Activated CD8-positive, alpha-beta T cell treated with anti-CD3 and anti-CD28 coated beads for 36 hours (primary cell): ENCODE data around the gene HSPE1. TPM values are rescaled to one million over a fixed set of nuclear protein-coding genes. Genes with fewer than 3 reads are reported as not detected.
"Not testable (repeated sequence)": the region's sequence is repeated elsewhere in the genome, so short reads cannot be mapped to it uniquely, and the experiment has no call there.

Experiments used
- ATAC-seq: fragments of 200-7000 bp; cut with Tn5 transposase; one replicate; pipeline ENCODE4 v1.10.0; 2021; ENCODE audit warnings: mild to moderate bottlenecking, moderate library complexity
- CTCF ChIA-PET: fragments of 350-600 bp; sonication (Branson Sonifier 250); formaldehyde crosslinking; loops from one replicate; lab custom pipeline; 2021; ENCODE audit warnings: antibody characterized with exemption; lab: Charles Lee
- POLR2A ChIA-PET: fragments of 350-600 bp; sonication (Branson Sonifier 250); formaldehyde crosslinking; loops from one replicate; lab custom pipeline; 2021; ENCODE audit warnings: antibody characterized with exemption; lab: Charles Lee
- DNase-seq: peaks from one replicate; pipeline ENCODE4 v3.0.0-alpha.2; 2020
- H3K27ac Mint-ChIP-seq: one replicate; pipeline ENCODE4 v1.8.0; 2021; ENCODE audit warnings: mild to moderate bottlenecking, mixed read lengths
- H3K27me3 Mint-ChIP-seq: one replicate; pipeline ENCODE4 v1.8.0; 2021; ENCODE audit warnings: mixed read lengths
- H3K36me3 Mint-ChIP-seq: one replicate; pipeline ENCODE4 v1.8.0; 2021; ENCODE audit warnings: low read depth, mixed read lengths
- H3K4me1 Mint-ChIP-seq: one replicate; pipeline ENCODE4 v1.8.0; 2021; ENCODE audit warnings: low read depth, mixed read lengths
- H3K4me3 Mint-ChIP-seq: one replicate; pipeline ENCODE4 v1.8.0; 2021; ENCODE audit warnings: mild to moderate bottlenecking, moderate library complexity, mixed read lengths
- H3K9me3 Mint-ChIP-seq: one replicate; pipeline ENCODE4 v1.8.0; 2021; ENCODE audit warnings: mixed read lengths
- CTCF ChIP-seq: fragments of 200-600 bp; IDR thresholded peaks from one replicate; pipeline ENCODE4 v1.8.0; 2022; ENCODE audit warnings: antibody characterized with exemption, mild to moderate bottlenecking
- intact Hi-C: fragments of 100-400 bp; cut with micrococcal nuclease; formaldehyde crosslinking; loops from one replicate; pipeline ENCODE4 v1.10.0; 2022
- total RNA-seq, 2 experiments: library from RNA; stranded (reverse); gene quantifications; one replicate each; pipeline ENCODE4 v1.2.3, GENCODE V29; 2021

Gene HSPE1
- total RNA-seq, 2 experiments from 2014 or later, result 345 to 356 TPM

- POLR2A ChIA-PET, result interaction anchor here (1.3 kb wide), 1 partner anchor 27 kb away, joined by 3 read pairs; no protein-coding TSS in a partner anchor
- intact Hi-C loops, result no loop called here
- H3K36me3 Mint-ChIP-seq, result peaks cover 40% of the 10 kb centered on the region
- H3K4me3 Mint-ChIP-seq, result no peak overlapping the region
- no peak overlapping the region for H3K27ac Mint-ChIP-seq
- DNase-seq, result no peak
- no peaks in the 10 kb centered on the region for H3K27me3 Mint-ChIP-seq
- CTCF ChIA-PET, result no interaction called here
- ATAC-seq, result no peak
- no peaks in the 10 kb centered on the region for H3K9me3 Mint-ChIP-seq
- TF ChIP-seq CTCF, result no peak
- H3K4me1 Mint-ChIP-seq, result no peaks in the 10 kb centered on the region
Measured at GRCh38 chr2:197477797-197478196, 22.4 kb upstream of the HSPE1 start.

DNA sequence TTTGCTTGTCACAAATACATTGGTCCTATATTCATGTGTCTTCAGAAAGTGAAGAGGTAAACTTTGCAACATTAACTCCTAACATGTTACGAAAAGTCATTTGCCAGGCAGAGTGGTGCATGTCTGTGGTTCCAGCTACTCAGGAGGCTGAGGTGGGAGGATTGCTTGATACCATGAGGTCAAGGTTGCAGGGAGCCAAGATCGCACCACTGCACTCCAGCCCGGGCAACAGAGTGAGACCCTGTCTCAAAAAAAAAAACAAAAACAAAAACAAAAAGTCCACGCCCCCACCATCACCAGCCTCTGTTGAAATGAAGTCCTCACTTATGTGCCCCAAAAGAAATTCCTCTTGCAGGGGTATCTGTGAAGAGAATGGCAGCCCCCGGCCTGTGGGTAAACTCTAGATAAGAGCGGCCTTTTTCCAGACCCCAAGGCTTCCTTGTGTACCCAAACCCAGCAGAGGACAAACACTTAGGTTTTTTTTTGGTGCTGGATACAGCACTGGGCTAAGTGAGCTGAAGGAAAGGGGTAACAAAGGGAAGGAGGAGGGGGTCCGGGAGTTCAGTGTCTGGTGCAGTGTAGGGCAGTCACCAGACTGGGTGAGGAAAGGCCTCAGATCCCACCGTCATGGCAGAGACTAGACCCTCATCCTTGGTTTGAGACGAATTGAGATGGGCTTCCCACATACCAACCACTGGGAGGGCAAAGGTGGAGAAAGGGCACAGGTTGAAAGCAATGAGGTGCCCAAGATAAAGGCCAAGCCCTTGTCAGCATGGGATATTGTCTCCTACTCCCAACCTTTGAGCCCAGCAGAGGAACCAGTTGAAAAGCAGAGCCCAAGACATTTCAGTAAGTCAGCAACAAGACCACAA lies 19.8 kb upstream of the HSPE1 start:
- no peak overlapping the region for H3K27ac Mint-ChIP-seq

DNA sequence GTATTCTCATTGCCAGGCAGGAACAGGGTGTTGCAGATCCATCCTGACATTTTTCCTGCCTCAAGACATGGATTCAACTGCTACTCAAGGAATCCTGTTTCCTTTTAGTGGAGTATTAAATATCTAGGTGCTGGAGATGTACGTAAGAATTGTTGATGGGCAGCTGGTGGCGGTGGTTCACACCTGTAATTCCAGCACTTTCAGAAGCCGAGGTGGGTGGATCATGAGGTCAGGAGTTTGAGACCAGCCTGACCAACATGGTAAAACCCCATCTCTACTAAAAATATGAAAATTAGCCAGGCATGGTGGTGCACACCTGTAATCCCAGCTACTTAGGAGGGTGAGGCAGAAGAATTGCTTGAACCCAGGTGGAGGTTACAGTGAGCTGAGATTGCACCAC lies 15.9 kb upstream of the HSPE1 start:
- peaks cover 19% of the 10 kb centered on the region for H3K4me1 Mint-ChIP-seq
- H3K27ac Mint-ChIP-seq, ATAC-seq, H3K4me3 Mint-ChIP-seq, DNase-seq, CTCF ChIA-PET, intact Hi-C loops, H3K27me3 Mint-ChIP-seq: not testable (repeated sequence)
- H3K36me3 Mint-ChIP-seq, result peaks cover 63% of the 10 kb centered on the region
- H3K9me3 Mint-ChIP-seq, result peaks cover 21% of the 10 kb centered on the region
- POLR2A ChIA-PET, result interaction anchor here (0.7 to 3.1 kb wide), 9 partner anchors 11 to 72 kb away, joined by 3 to 22 read pairs (median 3); partner anchors contain the start of genes COQ10B, HSPD1 and HSPE1

More for the DNA sequence above, 19.8 kb upstream of the HSPE1 start:
- CTCF ChIA-PET, result no interaction called here
- no peaks in the 10 kb centered on the region for H3K27me3 Mint-ChIP-seq
- POLR2A ChIA-PET, result interaction anchor here (1.2 to 1.8 kb wide), 4 partner anchors 9 to 22 kb away, joined by 4 to 6 read pairs (median 4); no protein-coding TSS in a partner anchor
- intact Hi-C loops, result no loop called here
- peaks cover 50% of the 10 kb centered on the region for H3K36me3 Mint-ChIP-seq
- no peak for DNase-seq
- no peak for ATAC-seq
- no peak for TF ChIP-seq CTCF
- H3K4me1 Mint-ChIP-seq, result no peaks in the 10 kb centered on the region
- peaks cover 17% of the 10 kb centered on the region for H3K9me3 Mint-ChIP-seq
- no peak overlapping the region for H3K4me3 Mint-ChIP-seq

GRCh38 chr2:197486175-197486574 lies 14.0 kb upstream of the HSPE1 start:
- Mint-ChIP-seq H3K9me3 (peaks cover 21% of the 10 kb centered on the region), H3K4me3 (no peak overlapping the region), H3K27me3 (no peaks in the 10 kb centered on the region), H3K36me3 (peaks cover 79% of the 10 kb centered on the region), H3K4me1 (peaks cover 26% of the 10 kb centered on the region), H3K27ac (peak overlapping the region; percentile 73)
- ChIA-PET POLR2A (interaction anchor here (0.6 to 1.0 kb wide), 2 partner anchors 10 to 15 kb away, joined by 4 to 5 read pairs; no protein-coding TSS in a partner anchor), CTCF (no interaction called here)
- no peak for DNase-seq
- ATAC-seq, result no peak
- intact Hi-C loops, result no loop called here
- TF ChIP-seq CTCF, result no peak

DNA sequence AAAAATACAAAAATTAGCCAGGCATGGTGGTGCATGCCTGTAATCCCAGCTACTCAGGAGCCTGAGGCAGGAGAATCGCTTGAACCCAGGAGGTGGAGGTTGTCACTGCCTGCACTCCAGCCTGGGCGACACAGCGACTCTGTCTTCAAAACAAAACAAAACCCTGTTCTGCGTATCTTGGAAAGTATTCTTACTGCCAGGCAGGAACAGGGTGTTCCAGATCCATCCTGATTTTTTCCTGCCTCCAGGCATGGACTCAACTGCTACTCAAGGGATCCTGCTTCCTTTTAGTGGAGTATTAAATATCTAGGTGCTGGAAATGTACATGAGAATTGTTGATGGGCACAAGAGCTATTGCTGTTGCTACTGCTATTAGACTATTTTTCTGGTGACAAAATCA lies 12.8 kb upstream of the HSPE1 start:
- CTCF ChIA-PET, result no interaction called here
- H3K36me3 Mint-ChIP-seq, result peaks cover 83% of the 10 kb centered on the region
- intact Hi-C loops, result no loop called here
- no peak overlapping the region for H3K4me3 Mint-ChIP-seq
- ATAC-seq, result no peak
- POLR2A ChIA-PET, result interaction anchor here (1.0 to 6.6 kb wide), 3 partner anchors 13 to 76 kb away, joined by 3 to 77 read pairs (median 3); partner anchors contain the start of genes HSPD1 and HSPE1
- no peak for TF ChIP-seq CTCF
- no peaks in the 10 kb centered on the region for H3K27me3 Mint-ChIP-seq
- peaks cover 21% of the 10 kb centered on the region for H3K9me3 Mint-ChIP-seq
- no peak for DNase-seq
- H3K27ac Mint-ChIP-seq, result peak overlapping the region; percentile 70
- H3K4me1 Mint-ChIP-seq, result peaks cover 31% of the 10 kb centered on the region
